Left ventricle myocardium inferior (tissue), 1 donor: ENCODE results near the gene SCFD2. TPM values are rescaled to one million over a fixed set of nuclear protein-coding genes. Genes with fewer than 3 reads are reported as not detected.

Experiments
- DNase-seq: peaks from one replicate; pipeline ENCODE4 v3.0.0-alpha.2; 2020
- H3K27ac ChIP-seq: fragments of 200-600 bp; replicated peaks from 2 replicates; pipeline ENCODE4 v1.8.0; 2021
- H3K27me3 ChIP-seq: fragments of 200-600 bp; 2 replicates; pipeline ENCODE4 v1.8.0; 2021; ENCODE audit warnings: low read depth
- H3K36me3 ChIP-seq: fragments of 200-600 bp; 2 replicates; pipeline ENCODE4 v1.8.0; 2021
- H3K4me1 ChIP-seq: fragments of 200-600 bp; 2 replicates; pipeline ENCODE4 v1.8.0; 2021
- H3K4me3 ChIP-seq: fragments of 200-600 bp; 2 replicates; pipeline ENCODE4 v1.8.0; 2021; ENCODE audit warnings: mild to moderate bottlenecking, moderate library complexity
- H3K9me3 ChIP-seq: fragments of 200-600 bp; replicated peaks from 2 replicates; pipeline ENCODE4 v1.8.0; 2021
- CTCF ChIP-seq: fragments of 200-600 bp; IDR thresholded peaks from 2 replicates; pipeline ENCODE4 v1.8.0; 2021; ENCODE audit warnings: antibody characterized with exemption, mild to moderate bottlenecking, borderline replicate concordance
- intact Hi-C: fragments of 100-400 bp; cut with micrococcal nuclease; formaldehyde crosslinking; loops from one replicate; pipeline ENCODE4 v1.11.0; 2022
- total RNA-seq: library from RNA; stranded (reverse); fragmentation: NEBNext Ultra II Directional; extraction: Animal tissue kit (Norgen Biotek cat#: 25700); gene quantifications from one replicate; pipeline ENCODE4 v1.2.1, GENCODE V29; 2021
- donor health status: DM: no; HTN: yes; CAD: no; lungs with severe emphysema.

SCFD2 gene
- total RNA-seq, 1 donor from 2014 or later, result 9.3 TPM

- H3K4me1 ChIP-seq, result no peaks in the 10 kb centered on the region
- intact Hi-C loops, result no loop called here
- H3K4me3 ChIP-seq, result no peak overlapping the region
- DNase-seq, result no peak
- no peaks in the 10 kb centered on the region for H3K27me3 ChIP-seq
- peaks cover 7% of the 10 kb centered on the region for H3K9me3 ChIP-seq
- no peak for TF ChIP-seq CTCF
- no peaks in the 10 kb centered on the region for H3K36me3 ChIP-seq
- H3K27ac ChIP-seq, result no peak overlapping the region
Observed at GRCh38 chr4:53067125-53067802, 298.6 kb downstream of the SCFD2 start.

- no peak overlapping the region for H3K27ac ChIP-seq
- H3K36me3 ChIP-seq, result no peaks in the 10 kb centered on the region
- no peak for TF ChIP-seq CTCF
- H3K9me3 ChIP-seq, result peaks cover 7% of the 10 kb centered on the region
- no peaks in the 10 kb centered on the region for H3K4me1 ChIP-seq
- H3K27me3 ChIP-seq, result no peaks in the 10 kb centered on the region
- no peak overlapping the region for H3K4me3 ChIP-seq
- intact Hi-C loops, result no loop called here
- no peak for DNase-seq
Observed at GRCh38 chr4:53066155-53066554, 299.7 kb downstream of the SCFD2 start.

GRCh38 chr4:53064609-53065008 lies 301.3 kb downstream of the SCFD2 start:
- Histone ChIP-seq H3K4me3 (no peak overlapping the region), H3K27me3 (no peaks in the 10 kb centered on the region), H3K27ac (no peak overlapping the region), H3K36me3 (no peaks in the 10 kb centered on the region), H3K4me1 (no peaks in the 10 kb centered on the region), H3K9me3 (peaks cover 7% of the 10 kb centered on the region)
- intact Hi-C loops, result no loop called here
- no peak for TF ChIP-seq CTCF
- no peak for DNase-seq

- no peaks in the 10 kb centered on the region for H3K36me3 ChIP-seq
- peaks cover 3% of the 10 kb centered on the region for H3K4me1 ChIP-seq
- H3K9me3 ChIP-seq, result peaks cover 3% of the 10 kb centered on the region
- intact Hi-C loops, result no loop called here
- no peak overlapping the region for H3K27ac ChIP-seq
- TF ChIP-seq CTCF, result no peak
- DNase-seq, result no peak
- H3K4me3 ChIP-seq, result no peak overlapping the region
- H3K27me3 ChIP-seq, result no peaks in the 10 kb centered on the region
Observed at GRCh38 chr4:53061091-53061850, 304.6 kb downstream of the SCFD2 start.

GRCh38 chr4:53060278-53060677 lies 305.6 kb downstream of the SCFD2 start:
- H3K27me3 ChIP-seq, result no peaks in the 10 kb centered on the region
- no peaks in the 10 kb centered on the region for H3K36me3 ChIP-seq
- no peak for DNase-seq
- peaks cover 3% of the 10 kb centered on the region for H3K9me3 ChIP-seq
- no peak overlapping the region for H3K4me3 ChIP-seq
- no peak for TF ChIP-seq CTCF
- H3K27ac ChIP-seq, result no peak overlapping the region
- H3K4me1 ChIP-seq, result peaks cover 9% of the 10 kb centered on the region
- intact Hi-C loops, result no loop called here
